ENCODE data around the gene GPR179.

DNA sequence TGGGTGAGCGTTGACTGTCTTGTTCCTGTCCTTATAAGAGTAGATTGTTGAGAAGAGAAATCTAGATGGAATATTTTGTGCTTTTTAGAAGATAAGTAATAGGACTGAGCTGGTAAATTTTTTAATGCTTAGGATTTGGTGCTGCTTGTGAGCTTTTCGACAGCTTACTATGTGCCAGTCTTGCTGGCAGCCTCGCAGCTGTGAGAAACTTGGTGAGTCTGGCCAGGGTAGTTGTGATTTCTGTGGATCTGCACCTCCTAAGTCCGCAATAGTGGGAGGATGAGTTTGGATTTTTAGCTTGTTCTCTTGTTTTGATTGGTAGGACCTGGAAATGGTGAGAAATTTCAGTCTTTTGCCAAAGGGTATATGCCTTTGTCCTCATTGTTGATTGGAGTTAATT lies 11.5 kb upstream of the GPR179 start:
- TF ChIP-seq JUND (IDR thresholded peaks at IDR 0.05), result no peak
- TF ChIP-seq CTCF (IDR thresholded peaks at IDR 0.05 in 2 of 3, conservative IDR thresholded peaks at IDR 0.05 in 1 of 3; ENCODE audit: borderline replicate concordance in 1 of 3, insufficient read depth in 1 of 3, low read depth in 2 of 3, low read length in 2 of 3), result no peak
- no peak for TF ChIP-seq POLR2AphosphoS5 (IDR thresholded peaks at IDR 0.05; ENCODE audit: low read depth, low read length)
- TF ChIP-seq EZH2 (IDR thresholded peaks at IDR 0.05), result no peak
- no peak for TF ChIP-seq CEBPB (IDR thresholded peaks at IDR 0.05; ENCODE audit: low read depth)
- no peak for TF ChIP-seq ATF3 (IDR thresholded peaks at IDR 0.05)

All from HCT116 (cell line).